Keratinocyte (primary cell): ENCODE results near the gene ANKRD31. TPM values are rescaled to one million over a fixed set of nuclear protein-coding genes. Genes with fewer than 3 reads are reported as not detected.

Experiments
- DNase-seq: peaks from one replicate; pipeline ENCODE4 v3.0.0-alpha.2; 2011; ENCODE audit warnings: low read depth, missing footprints, low spot score
- FAIRE-seq: peaks from 2 replicates; lab custom pipeline; 2011; peaks lifted over from hg19 to GRCh38; lab: Jason Lieb, UNC
- H2AFZ ChIP-seq: 2 replicates; pipeline ENCODE4 v1.6.0; 2012; ENCODE audit warnings: low read length, control low read depth, inconsistent platforms; ENCODE audit not compliant: control insufficient read depth
- H3K27ac ChIP-seq: 2 replicates; pipeline ENCODE4 v1.5.1; 2011; ENCODE audit warnings: low read length; ENCODE audit not compliant: control insufficient read depth, insufficient read depth
- H3K27me3 ChIP-seq: 3 replicates; pipeline ENCODE4 v1.6.0; 2011; ENCODE audit warnings: low read length; ENCODE audit not compliant: control insufficient read depth, insufficient read depth; ENCODE audit errors: extremely low read depth
- H3K36me3 ChIP-seq, 2 experiments: 2 replicates in 1 of 2; 3 replicates in 1 of 2; pipeline ENCODE4 v1.5.1; 2011; ENCODE audit warnings: low read length in 2 of 2, mild to moderate bottlenecking in 1 of 2; ENCODE audit not compliant: control insufficient read depth in 2 of 2, insufficient read depth in 2 of 2; ENCODE audit errors: extremely low read depth in 1 of 2
- H3K4me1 ChIP-seq: 3 replicates; pipeline ENCODE4 v1.5.1; 2011; ENCODE audit warnings: low read length; ENCODE audit not compliant: control insufficient read depth, insufficient read depth; ENCODE audit errors: extremely low read depth
- H3K4me2 ChIP-seq: 3 replicates; pipeline ENCODE4 v1.6.0; 2011; ENCODE audit warnings: low read depth, low read length; ENCODE audit not compliant: control insufficient read depth, insufficient read depth; ENCODE audit errors: extremely low read depth
- H3K4me3 ChIP-seq, 3 experiments: fragments of 200-600 bp in 1 of 3; sonication (generic) in 1 of 3; 2 replicates in 2 of 3; 3 replicates in 1 of 3; pipeline ENCODE4 v1.5.1; 2011 to 2016; ENCODE audit warnings: low read length in 3 of 3, mild to moderate bottlenecking in 3 of 3, control low read depth in 2 of 3, inconsistent platforms in 1 of 3, low read depth in 1 of 3, mixed read lengths in 1 of 3, mixed run types in 1 of 3, moderate library complexity in 1 of 3; ENCODE audit not compliant: control insufficient read depth in 2 of 3, insufficient read depth in 2 of 3; ENCODE audit errors: extremely low read depth in 1 of 3
- H3K79me2 ChIP-seq: 2 replicates; pipeline ENCODE4 v1.6.0; 2012; ENCODE audit warnings: low read length; ENCODE audit not compliant: control insufficient read depth, insufficient read depth
- H3K9ac ChIP-seq: 3 replicates; pipeline ENCODE4 v1.6.0; 2011; ENCODE audit warnings: low read length; ENCODE audit not compliant: control insufficient read depth, insufficient read depth; ENCODE audit errors: extremely low read depth
- H3K9me1 ChIP-seq: 3 replicates; pipeline ENCODE4 v1.6.0; 2011; ENCODE audit warnings: low read length; ENCODE audit not compliant: control insufficient read depth, insufficient read depth; ENCODE audit errors: extremely low read depth
- H3K9me3 ChIP-seq: 2 replicates; pipeline ENCODE4 v1.5.1; 2012; ENCODE audit warnings: low read depth, low read length; ENCODE audit not compliant: control insufficient read depth
- H4K20me1 ChIP-seq: 3 replicates; pipeline ENCODE4 v1.6.0; 2011; ENCODE audit warnings: low read length; ENCODE audit not compliant: control insufficient read depth, insufficient read depth; ENCODE audit errors: extremely low read depth
- EZH2 ChIP-seq: IDR thresholded peaks from one replicate; pipeline ENCODE4 v1.6.1; 2012; ENCODE audit warnings: inconsistent platforms, mild to moderate bottlenecking, low read length, moderate library complexity
- dilution Hi-C: fragments of 300-500 bp; cut with MboI; formaldehyde crosslinking; loops from one replicate; pipeline ENCODE4 v1.7.0; 2020; ENCODE audit warnings: low sequenced_read_pairs; ENCODE audit not compliant: extremely low pct_ligation_motif_present
- polyA plus RNA-seq, 5 experiments: library from polyadenylated mRNA; depleted of rRNA in 3 of 5; stranded (reverse) in 3 of 5; stranded (forward) in 1 of 5; unstranded in 1 of 5; fragments of >200 nt; gene quantifications; 1 replicate in 1 of 5; 2 replicates in 3 of 5; 3 replicates in 1 of 5; pipeline versions ENCODE4 v1.2.1 to v1.2.3, GENCODE V29; 2011 to 2012; ENCODE audit warnings: missing spikeins in 2 of 5, low read depth in 1 of 5, low replicate concordance in 1 of 5
- TF ChIP-seq, protein P1 (sequence below), 3 experiments: IDR thresholded peaks in 1 of 3; conservative IDR thresholded peaks in 1 of 3; optimal IDR thresholded peaks in 1 of 3; 2 replicates in 2 of 3; 3 replicates in 1 of 3; pipeline versions ENCODE3 to v1.5.1; 2011; ENCODE audit warnings: low read length in 3 of 3, mild to moderate bottlenecking in 3 of 3, moderate library complexity in 2 of 3, control low read depth in 1 of 3, inconsistent platforms in 1 of 3; ENCODE audit not compliant: insufficient read depth in 2 of 3; ENCODE audit errors: extremely low read depth in 1 of 3

Gene ANKRD31
- polyA plus RNA-seq, 1 donor (not counting 4 experiments of a cell fraction or from before 2014, with no cell fraction given) = 0.18 TPM

DNA sequence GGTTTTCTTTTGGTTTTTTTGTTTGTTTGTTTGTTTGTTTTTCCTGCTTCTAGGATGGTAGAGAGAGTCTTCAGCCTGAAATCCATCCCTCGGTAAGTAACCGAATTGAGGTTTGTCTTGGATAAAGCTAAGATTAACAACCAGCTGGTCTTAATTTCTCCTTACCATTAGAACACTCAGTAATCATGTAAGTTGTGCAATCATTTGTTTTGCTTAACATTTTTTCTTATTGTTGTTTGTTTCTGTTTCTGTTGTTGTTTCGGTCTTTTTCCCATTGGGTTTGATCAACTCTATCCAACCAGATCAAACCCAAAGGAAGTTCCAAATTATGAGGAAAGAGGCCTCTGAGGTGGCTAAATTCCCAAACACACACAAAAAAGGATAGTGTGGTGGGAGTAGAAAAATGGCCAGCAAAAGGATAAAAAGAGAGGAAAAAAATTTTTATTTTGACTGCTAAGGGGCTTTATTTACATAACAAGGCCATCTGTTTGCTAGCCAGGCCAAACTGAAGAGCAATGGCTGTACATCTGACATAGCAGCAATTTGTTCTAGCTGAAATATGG is 49.6 kb upstream of the ANKRD31 start:
- H3K9me1 ChIP-seq = peaks cover 2% of the 10 kb centered on the region
- H3K9ac ChIP-seq = no peak overlapping the region
- H3K36me3 ChIP-seq = no peaks in the 10 kb centered on the region
- no peak for FAIRE-seq
- H3K4me3 ChIP-seq = no peak overlapping the region
- no peak overlapping the region for H3K4me2 ChIP-seq
- H3K4me1 ChIP-seq = peaks cover 4% of the 10 kb centered on the region
- no peak overlapping the region for H2AFZ ChIP-seq
- dilution Hi-C loops = no loop called here
- DNase-seq = no peak
- H3K9me3 ChIP-seq = no peaks in the 10 kb centered on the region
- no peaks in the 10 kb centered on the region for H4K20me1 ChIP-seq
- no peaks in the 10 kb centered on the region for H3K27me3 ChIP-seq
- no peak overlapping the region for H3K27ac ChIP-seq
- no peaks in the 10 kb centered on the region for H3K79me2 ChIP-seq
- no peak for TF ChIP-seq EZH2
- TF ChIP-seq, protein P1, sequence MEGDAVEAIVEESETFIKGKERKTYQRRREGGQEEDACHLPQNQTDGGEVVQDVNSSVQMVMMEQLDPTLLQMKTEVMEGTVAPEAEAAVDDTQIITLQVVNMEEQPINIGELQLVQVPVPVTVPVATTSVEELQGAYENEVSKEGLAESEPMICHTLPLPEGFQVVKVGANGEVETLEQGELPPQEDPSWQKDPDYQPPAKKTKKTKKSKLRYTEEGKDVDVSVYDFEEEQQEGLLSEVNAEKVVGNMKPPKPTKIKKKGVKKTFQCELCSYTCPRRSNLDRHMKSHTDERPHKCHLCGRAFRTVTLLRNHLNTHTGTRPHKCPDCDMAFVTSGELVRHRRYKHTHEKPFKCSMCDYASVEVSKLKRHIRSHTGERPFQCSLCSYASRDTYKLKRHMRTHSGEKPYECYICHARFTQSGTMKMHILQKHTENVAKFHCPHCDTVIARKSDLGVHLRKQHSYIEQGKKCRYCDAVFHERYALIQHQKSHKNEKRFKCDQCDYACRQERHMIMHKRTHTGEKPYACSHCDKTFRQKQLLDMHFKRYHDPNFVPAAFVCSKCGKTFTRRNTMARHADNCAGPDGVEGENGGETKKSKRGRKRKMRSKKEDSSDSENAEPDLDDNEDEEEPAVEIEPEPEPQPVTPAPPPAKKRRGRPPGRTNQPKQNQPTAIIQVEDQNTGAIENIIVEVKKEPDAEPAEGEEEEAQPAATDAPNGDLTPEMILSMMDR (optimal IDR thresholded peaks at IDR 0.05 in 1 of 3, IDR thresholded peaks at IDR 0.05 in 1 of 3, conservative IDR thresholded peaks at IDR 0.05 in 1 of 3; ENCODE audit: extremely low read depth in 1 of 3, insufficient read depth in 2 of 3, low read length in 3 of 3) = no peak

DNA sequence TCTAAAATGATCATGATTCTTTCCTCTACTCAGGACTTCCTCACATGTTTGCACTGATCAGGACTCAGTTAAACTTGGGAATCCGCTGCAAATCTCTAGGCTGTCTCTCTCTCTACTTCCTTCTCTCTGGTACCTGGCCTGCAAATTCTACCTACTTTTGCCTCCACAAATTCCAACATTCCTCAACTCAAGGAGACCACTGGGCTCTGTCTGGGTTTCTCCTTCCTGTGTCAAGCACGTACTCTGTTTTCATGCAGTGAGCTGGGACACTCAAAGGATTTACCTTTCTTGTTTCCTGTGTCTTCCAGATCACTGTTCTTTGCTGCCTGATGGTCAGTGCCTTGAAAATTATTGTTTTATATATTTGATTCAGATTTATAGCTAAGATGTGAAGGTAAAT is 45.9 kb upstream of the ANKRD31 start:
- no peak overlapping the region for H2AFZ ChIP-seq
- no peak overlapping the region for H3K4me2 ChIP-seq
- DNase-seq (no peak), FAIRE-seq (no peak)
- no peaks in the 10 kb centered on the region for H3K36me3 ChIP-seq
- no peak overlapping the region for H3K27ac ChIP-seq
- TF ChIP-seq, protein P1 (optimal IDR thresholded peaks at IDR 0.05 in 1 of 3, IDR thresholded peaks at IDR 0.05 in 1 of 3, conservative IDR thresholded peaks at IDR 0.05 in 1 of 3; ENCODE audit: extremely low read depth in 1 of 3, insufficient read depth in 2 of 3, low read length in 3 of 3) = no peak
- TF ChIP-seq EZH2 = no peak
- no peaks in the 10 kb centered on the region for H3K27me3 ChIP-seq
- no peaks in the 10 kb centered on the region for H3K9me3 ChIP-seq
- H3K4me1 ChIP-seq = peaks cover 4% of the 10 kb centered on the region
- no peaks in the 10 kb centered on the region for H3K79me2 ChIP-seq
- dilution Hi-C loops = no loop called here
- H3K9ac ChIP-seq = no peak overlapping the region
- H4K20me1 ChIP-seq = no peaks in the 10 kb centered on the region
- H3K4me3 ChIP-seq = no peak overlapping the region
- peaks cover 2% of the 10 kb centered on the region for H3K9me1 ChIP-seq
